GM19455 (cell line): Measurements from ENCODE around the gene COX7A1.

Experiments
- ATAC-seq: cut with Tn5 transposase; IDR thresholded peaks from one replicate; pipeline ENCODE4 v1.9.1; 2021; ENCODE audit not compliant: unreplicated experiment

The COX7A1 gene

DNA sequence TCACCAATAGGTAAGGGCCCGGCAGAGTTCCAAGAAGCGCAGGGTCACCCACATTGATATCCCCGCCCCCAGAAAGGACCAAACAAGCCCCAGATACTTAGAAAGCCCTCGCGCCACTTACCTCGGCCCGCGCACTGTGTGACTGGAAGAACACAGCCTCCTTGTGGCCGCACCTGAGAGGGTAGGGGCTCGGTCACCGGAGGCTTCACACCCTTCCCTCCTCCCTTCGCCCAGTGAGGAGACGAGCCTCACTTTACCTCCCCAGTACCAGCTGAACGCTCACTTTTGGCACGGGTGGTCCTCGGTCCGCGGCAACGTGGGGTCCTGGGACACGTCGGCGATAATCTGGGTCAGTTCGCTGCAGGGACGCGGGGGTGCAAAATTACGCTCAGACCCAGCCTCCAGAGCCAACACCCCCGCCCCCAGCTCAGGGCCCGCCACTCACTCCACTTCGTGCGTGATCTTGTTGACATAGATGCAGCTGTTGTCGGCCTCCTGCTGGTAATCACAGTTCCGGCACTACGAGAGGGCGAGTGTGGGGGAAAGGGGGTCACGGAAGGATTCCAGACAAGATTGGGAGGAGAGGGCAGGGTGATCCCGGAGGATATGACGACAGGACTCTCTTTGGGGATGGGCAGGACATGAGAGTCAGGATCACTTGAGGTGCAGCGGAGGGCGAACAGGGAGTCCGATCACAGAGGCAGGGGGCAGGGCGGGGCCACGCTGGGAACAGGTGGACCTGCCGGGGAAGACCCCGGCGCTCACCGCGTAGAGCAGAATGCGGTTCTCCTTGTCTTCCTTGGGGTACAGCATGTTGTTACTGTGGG is 38.1 kb downstream of the COX7A1 start:
- no peak for ATAC-seq

DNA sequence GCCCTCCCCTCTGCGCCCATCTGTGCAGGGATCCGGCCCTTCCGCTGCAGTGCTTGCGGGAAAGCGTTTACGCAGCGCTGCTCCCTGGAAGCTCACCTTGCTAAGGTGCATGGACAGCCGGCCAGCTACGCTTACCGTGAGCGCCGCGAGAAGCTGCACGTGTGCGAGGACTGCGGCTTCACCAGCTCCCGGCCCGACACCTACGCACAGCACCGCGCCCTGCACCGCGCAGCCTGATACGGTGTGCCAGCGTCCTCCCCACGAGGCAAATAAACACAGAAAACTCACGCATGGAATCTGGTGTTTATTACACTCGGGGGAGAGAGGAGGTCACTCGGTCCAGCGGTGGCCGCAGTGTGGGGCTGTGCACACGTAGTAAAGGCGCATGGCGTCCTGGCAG is 38.8 kb downstream of the COX7A1 start:
- no peak for ATAC-seq

- ATAC-seq, result no peak
Observed at GRCh38 chr19:36112678-36113077, 39.6 kb downstream of the COX7A1 start.

GRCh38 chr19:36111200-36111539 is 41.1 kb downstream of the COX7A1 start:
- no peak for ATAC-seq

DNA sequence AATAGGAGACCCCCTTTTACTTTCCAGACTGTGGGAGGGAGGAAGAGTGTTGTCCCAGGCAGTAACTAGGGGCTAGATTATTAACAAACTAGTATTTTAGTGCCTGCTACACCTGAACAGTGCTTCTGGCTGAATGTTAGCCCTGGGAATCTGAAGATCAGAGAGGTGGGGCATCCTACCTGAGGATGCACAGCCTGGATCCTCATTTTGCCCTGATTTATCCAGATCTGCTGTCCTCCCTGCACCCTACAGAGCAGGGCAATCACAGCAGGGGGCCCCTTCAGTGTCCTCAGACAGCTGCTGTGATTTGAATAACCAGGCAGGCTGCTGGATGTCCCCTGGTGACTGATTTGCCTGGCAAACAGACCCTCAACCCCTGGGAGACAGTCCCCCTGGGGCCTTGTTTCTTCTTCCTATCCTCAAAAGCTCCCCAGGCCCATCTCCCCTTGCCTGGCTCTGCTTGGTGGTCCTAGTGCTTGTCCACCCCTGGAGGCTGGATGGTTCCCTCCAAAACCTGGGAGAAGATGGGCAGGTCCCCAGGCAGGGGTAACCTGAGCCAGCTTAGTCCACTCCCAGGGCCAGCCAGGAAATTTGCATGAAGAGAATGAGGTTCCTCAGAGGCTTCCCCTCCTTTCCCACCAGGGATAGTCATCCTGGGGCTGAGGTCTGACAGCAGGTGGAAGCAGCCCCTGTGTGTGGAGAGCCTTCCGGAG is 41.6 kb downstream of the COX7A1 start, which contains the start of gene OVOL3:
Gene OVOL3, plus strand, starts transcription at position 657 of the 713 bp plus-strand sequence. CDS start 60 bp downstream, outside the sequence.
- ATAC-seq, result no peak

GRCh38 chr19:36108684-36109083 is 43.6 kb downstream of the COX7A1 start:
- no peak for ATAC-seq

- no peak for ATAC-seq
Observed at GRCh38 chr19:36106991-36107390, 45.3 kb downstream of the COX7A1 start.

DNA sequence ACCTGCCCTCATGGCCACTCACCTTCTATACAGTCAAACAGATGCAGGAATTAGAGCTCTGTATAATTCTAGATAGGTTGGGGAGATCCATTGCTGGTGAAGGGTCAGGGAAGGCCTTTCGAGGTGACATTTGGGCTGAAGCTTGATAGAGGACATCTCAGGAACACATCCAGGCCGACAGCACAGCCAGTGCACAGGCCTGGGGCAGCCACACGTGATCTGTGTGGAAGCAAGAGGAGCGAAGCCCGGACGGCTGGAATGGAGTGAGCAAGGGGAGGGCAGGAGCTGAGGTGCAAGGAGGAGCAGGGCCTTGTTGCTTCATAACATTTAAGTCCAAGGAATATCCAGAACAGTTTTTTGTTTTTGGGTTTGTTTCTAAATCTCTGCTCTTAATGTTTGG is 45.8 kb downstream of the COX7A1 start:
- no peak for ATAC-seq

GRCh38 chr19:36103842-36104552 is 48.2 kb downstream of the COX7A1 start:
- ATAC-seq, result no peak

GRCh38 chr19:36103040-36103626 is 49.1 kb downstream of the COX7A1 start:
- ATAC-seq, result no peak

GRCh38 chr19:36101550-36102327 is 50.5 kb downstream of the COX7A1 start:
- ATAC-seq, result no peak
